Retinal pigment epithelial cell (primary cell): ENCODE data around the gene ELMO1.

Experiments used
- DNase-seq: peaks from one replicate; pipeline ENCODE4 v3.0.0-alpha.2; 2010; ENCODE audit warnings: low read depth
- H3K4me3 ChIP-seq: 2 replicates; pipeline ENCODE4 v1.5.1; 2011; ENCODE audit warnings: mild to moderate bottlenecking, low read length, control low read depth, moderate library complexity
- CTCF ChIP-seq: conservative IDR thresholded peaks from 2 replicates; pipeline ENCODE4 v1.5.1; 2011; ENCODE audit warnings: low read depth, low read length, control low read depth, inconsistent platforms

The ELMO1 gene

GRCh38 chr7:37069336-37069735 lies 379.3 kb downstream of the ELMO1 start:
- TF ChIP-seq CTCF = no peak
- DNase-seq = no peak
- H3K4me3 ChIP-seq = no peak overlapping the region

- TF ChIP-seq CTCF = no peak
- H3K4me3 ChIP-seq = no peak overlapping the region
- no peak for DNase-seq
Measured at GRCh38 chr7:37068902-37069301, 379.8 kb downstream of the ELMO1 start.

GRCh38 chr7:37068038-37068437 lies 380.6 kb downstream of the ELMO1 start:
- no peak for DNase-seq
- H3K4me3 ChIP-seq = no peak overlapping the region
- TF ChIP-seq CTCF = no peak

- no peak overlapping the region for H3K4me3 ChIP-seq
- no peak for TF ChIP-seq CTCF
- peak; percentile 58 for DNase-seq
Measured at GRCh38 chr7:37065779-37066271, 382.8 kb downstream of the ELMO1 start.

GRCh38 chr7:37062560-37062859 lies 386.2 kb downstream of the ELMO1 start:
- TF ChIP-seq CTCF = no peak
- H3K4me3 ChIP-seq = no peak overlapping the region
- DNase-seq = peak; percentile 74

GRCh38 chr7:37061849-37062559 lies 386.7 kb downstream of the ELMO1 start:
- no peak for TF ChIP-seq CTCF

GRCh38 chr7:37056234-37056912 lies 392.3 kb downstream of the ELMO1 start:
- no peak overlapping the region for H3K4me3 ChIP-seq
- no peak for TF ChIP-seq CTCF
- no peak for DNase-seq

More at GRCh38 chr7:37061849-37062559, 386.7 kb downstream of the ELMO1 start:
- peak; percentile 24 for DNase-seq
- H3K4me3 ChIP-seq = no peak overlapping the region
